HepG2 (cell line): ENCODE data around the gene TXNRD2. TPM values are rescaled to one million over a fixed set of nuclear protein-coding genes. Genes with fewer than 3 reads are reported as not detected.
A peak's percentile ranks its signal among the peaks of the same experiment; 100 is the strongest.

Experiments used
- ATF1 ChIP-seq: IDR thresholded peaks from 2 replicates; pipeline ENCODE4 v1.6.1; 2016; ENCODE audit warnings: mild to moderate bottlenecking, control low read depth
- FOXK1 ChIP-seq: sonication (generic); formaldehyde crosslinking; IDR thresholded peaks from 2 replicates; pipeline ENCODE4 v1.4.0; 2020; ENCODE audit warnings: low read depth, missing genetic modification reagents, borderline replicate concordance
- HMG20A ChIP-seq: IDR thresholded peaks from 2 replicates; pipeline ENCODE4 v1.6.1; 2016; ENCODE audit warnings: borderline replicate concordance
- MYC ChIP-seq: sonication (generic); formaldehyde crosslinking; IDR thresholded peaks from 2 replicates; pipeline ENCODE4 v1.9.0; 2021; ENCODE audit warnings: missing genetic modification reagents, borderline replicate concordance
- NFRKB ChIP-seq: fragments of 450-650 bp; IDR thresholded peaks from 2 replicates; pipeline ENCODE4 v1.6.1; 2017
- NFYC ChIP-seq: IDR thresholded peaks from 2 replicates; pipeline ENCODE4 v1.6.1; 2016; ENCODE audit warnings: missing genetic modification reagents, missing compliant biosample characterization
- SOX13 ChIP-seq, 3 experiments: fragments of 450-650 bp in 1 of 3; sonication (generic) in 1 of 3; formaldehyde crosslinking in 1 of 3; IDR thresholded peaks in 2 of 3; conservative IDR thresholded peaks in 1 of 3; 2 replicates each; pipeline versions ENCODE4 v1.5.0 to v1.6.1; 2016 to 2020; ENCODE audit warnings: antibody characterized with exemption in 1 of 3, mild to moderate bottlenecking in 1 of 3, missing compliant biosample characterization in 1 of 3, missing genetic modification reagents in 1 of 3, moderate library complexity in 1 of 3
- SP140L ChIP-seq: sonication (generic); formaldehyde crosslinking; IDR thresholded peaks from 2 replicates; pipeline ENCODE4 v1.4.0; 2020; ENCODE audit warnings: missing genetic modification reagents, borderline replicate concordance
- U2AF2 ChIP-seq: fragments of 200-400 bp; formaldehyde crosslinking; IDR thresholded peaks from 2 replicates; pipeline ENCODE4 v1.6.1; 2017; ENCODE audit warnings: low read depth, mild to moderate bottlenecking, low read length
- ZBTB7B ChIP-seq: sonication (generic); formaldehyde crosslinking; IDR thresholded peaks from 2 replicates; pipeline ENCODE4 v1.4.0; 2020; ENCODE audit warnings: missing genetic modification reagents
- ZNF331 ChIP-seq: sonication (generic); formaldehyde crosslinking; IDR thresholded peaks from 2 replicates; pipeline ENCODE4 v1.4.0; 2020; ENCODE audit warnings: missing genetic modification reagents
- ZNF605 ChIP-seq: sonication (generic); formaldehyde crosslinking; IDR thresholded peaks from 2 replicates; pipeline ENCODE4 v1.8.0; 2022; ENCODE audit warnings: mild to moderate bottlenecking, missing genetic modification reagents
- ZNF619 ChIP-seq: sonication (generic); formaldehyde crosslinking; IDR thresholded peaks from 2 replicates; pipeline ENCODE4 v1.4.0; 2020; ENCODE audit warnings: mild to moderate bottlenecking, missing genetic modification reagents
- ZNF703 ChIP-seq: sonication (generic); formaldehyde crosslinking; IDR thresholded peaks from 2 replicates; pipeline ENCODE4 v1.5.1; 2020; ENCODE audit warnings: missing genetic modification reagents, mild to moderate bottlenecking, moderate library complexity, borderline replicate concordance
- ZSCAN25 ChIP-seq: sonication (generic); formaldehyde crosslinking; IDR thresholded peaks from 2 replicates; pipeline ENCODE4 v1.8.0; 2022; ENCODE audit warnings: mild to moderate bottlenecking, missing genetic modification reagents
- polyA plus RNA-seq, 8 experiments: library from polyadenylated mRNA; depleted of rRNA in 3 of 8; stranded (reverse) in 7 of 8; unstranded in 1 of 8; fragments of >200 nt; fragmentation: Illumina TruSeq in 4 of 8; extraction: Trizol in 4 of 8; gene quantifications; 2 replicates each; pipeline versions ENCODE4 v1.2.1 to v1.2.3, GENCODE V29; 2011 to 2016; ENCODE audit warnings: low read depth in 4 of 8, missing spikeins in 1 of 8, mixed read lengths in 1 of 8; ENCODE audit not compliant: insufficient read depth in 1 of 8
- total RNA-seq, 5 experiments: library from RNA; depleted of rRNA; stranded (reverse); fragments of >200 nt; fragmentation: Illumina TruSeq; extraction: Trizol; gene quantifications; 2 replicates each; pipeline ENCODE4 v1.2.3, GENCODE V29; 2016; ENCODE audit warnings: low read depth in 1 of 5
- TF ChIP-seq, protein P1 (sequence below): sonication (generic); formaldehyde crosslinking; IDR thresholded peaks from 2 replicates; pipeline ENCODE4 v1.5.0; 2020; ENCODE audit warnings: mild to moderate bottlenecking, missing genetic modification reagents
- TF ChIP-seq, protein P2 (sequence below): sonication (generic); formaldehyde crosslinking; IDR thresholded peaks from 2 replicates; pipeline ENCODE4 v1.5.1; 2020; ENCODE audit warnings: mild to moderate bottlenecking, missing genetic modification reagents
- TF ChIP-seq, protein P3 (sequence below): sonication (generic); formaldehyde crosslinking; IDR thresholded peaks from 2 replicates; pipeline ENCODE4 v1.8.1; 2023; ENCODE audit warnings: mild to moderate bottlenecking, missing genetic modification reagents
- TF ChIP-seq, protein P4 (sequence below): sonication (generic); formaldehyde crosslinking; IDR thresholded peaks from 2 replicates; pipeline ENCODE4 v1.4.0; 2020; ENCODE audit warnings: mild to moderate bottlenecking, missing genetic modification reagents, borderline replicate concordance

TXNRD2 gene
- total and polyA plus RNA-seq, 2 of the 13 experiments (the other 11 are each of a cell fraction or from before 2014, with no cell fraction given) = 17.5 to 18.6 TPM

DNA sequence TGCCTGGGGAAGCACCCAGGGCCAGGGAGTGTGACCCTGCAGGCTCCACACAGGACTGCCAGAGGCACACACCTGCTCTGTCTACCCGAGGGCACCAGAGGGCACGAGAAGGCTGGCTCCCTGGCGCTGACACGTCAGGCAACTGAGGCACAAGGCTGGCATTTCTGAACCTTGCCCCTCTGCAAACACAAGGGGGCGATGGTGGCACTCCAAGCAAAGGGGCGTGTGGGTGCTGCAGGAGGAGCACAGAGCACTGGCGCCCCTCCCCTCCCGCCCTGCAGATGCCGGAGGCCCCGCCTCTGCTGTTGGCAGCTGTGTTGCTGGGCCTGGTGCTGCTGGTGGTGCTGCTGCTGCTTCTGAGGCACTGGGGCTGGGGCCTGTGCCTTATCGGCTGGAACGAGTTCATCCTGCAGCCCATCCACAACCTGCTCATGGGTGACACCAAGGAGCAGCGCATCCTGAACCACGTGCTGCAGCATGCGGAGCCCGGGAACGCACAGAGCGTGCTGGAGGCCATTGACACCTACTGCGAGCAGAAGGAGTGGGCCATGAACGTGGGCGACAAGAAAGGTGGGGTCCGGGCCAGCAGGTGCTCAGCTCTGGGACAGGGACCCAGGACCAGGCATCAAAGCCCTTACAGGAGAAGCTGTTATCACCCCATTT is 20.8 kb upstream of the TXNRD2 start (continued):
- TF ChIP-seq, protein P1, sequence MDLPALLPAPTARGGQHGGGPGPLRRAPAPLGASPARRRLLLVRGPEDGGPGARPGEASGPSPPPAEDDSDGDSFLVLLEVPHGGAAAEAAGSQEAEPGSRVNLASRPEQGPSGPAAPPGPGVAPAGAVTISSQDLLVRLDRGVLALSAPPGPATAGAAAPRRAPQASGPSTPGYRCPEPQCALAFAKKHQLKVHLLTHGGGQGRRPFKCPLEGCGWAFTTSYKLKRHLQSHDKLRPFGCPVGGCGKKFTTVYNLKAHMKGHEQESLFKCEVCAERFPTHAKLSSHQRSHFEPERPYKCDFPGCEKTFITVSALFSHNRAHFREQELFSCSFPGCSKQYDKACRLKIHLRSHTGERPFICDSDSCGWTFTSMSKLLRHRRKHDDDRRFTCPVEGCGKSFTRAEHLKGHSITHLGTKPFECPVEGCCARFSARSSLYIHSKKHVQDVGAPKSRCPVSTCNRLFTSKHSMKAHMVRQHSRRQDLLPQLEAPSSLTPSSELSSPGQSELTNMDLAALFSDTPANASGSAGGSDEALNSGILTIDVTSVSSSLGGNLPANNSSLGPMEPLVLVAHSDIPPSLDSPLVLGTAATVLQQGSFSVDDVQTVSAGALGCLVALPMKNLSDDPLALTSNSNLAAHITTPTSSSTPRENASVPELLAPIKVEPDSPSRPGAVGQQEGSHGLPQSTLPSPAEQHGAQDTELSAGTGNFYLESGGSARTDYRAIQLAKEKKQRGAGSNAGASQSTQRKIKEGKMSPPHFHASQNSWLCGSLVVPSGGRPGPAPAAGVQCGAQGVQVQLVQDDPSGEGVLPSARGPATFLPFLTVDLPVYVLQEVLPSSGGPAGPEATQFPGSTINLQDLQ = no peak
- TF ChIP-seq SOX13 (IDR thresholded peaks at IDR 0.05) (no peak), SOX13 (CRISPR knock-in tag; conservative IDR thresholded peaks at IDR 0.05 in 1 of 2, IDR thresholded peaks at IDR 0.05 in 1 of 2) (no peak), FOXK1 (0 out of 2 replicates have a peak, but pooled peaks have one; percentile 6), ATF1 (CRISPR knock-in tag) (no peak), ZNF331 (CRISPR knock-in tag) (no peak; the same call in 1 of the 2 replicates), ZNF605 (peak; percentile 5; the same call in 1 of the 2 replicates), NFYC (CRISPR knock-in tag) (no peak), HMG20A (no peak), ZNF703 (CRISPR knock-in tag) (no peak), SP140L (no peak), MYC (CRISPR knock-in tag) (peak; percentile 44; the same call in 1 of the 2 replicates), NFRKB (no peak), ZBTB7B (CRISPR knock-in tag) (no peak), U2AF2 (no peak), ZNF619 (CRISPR knock-in tag) (no peak), ZSCAN25 (CRISPR knock-in tag) (peak; percentile 89)
- TF ChIP-seq, protein P2, sequence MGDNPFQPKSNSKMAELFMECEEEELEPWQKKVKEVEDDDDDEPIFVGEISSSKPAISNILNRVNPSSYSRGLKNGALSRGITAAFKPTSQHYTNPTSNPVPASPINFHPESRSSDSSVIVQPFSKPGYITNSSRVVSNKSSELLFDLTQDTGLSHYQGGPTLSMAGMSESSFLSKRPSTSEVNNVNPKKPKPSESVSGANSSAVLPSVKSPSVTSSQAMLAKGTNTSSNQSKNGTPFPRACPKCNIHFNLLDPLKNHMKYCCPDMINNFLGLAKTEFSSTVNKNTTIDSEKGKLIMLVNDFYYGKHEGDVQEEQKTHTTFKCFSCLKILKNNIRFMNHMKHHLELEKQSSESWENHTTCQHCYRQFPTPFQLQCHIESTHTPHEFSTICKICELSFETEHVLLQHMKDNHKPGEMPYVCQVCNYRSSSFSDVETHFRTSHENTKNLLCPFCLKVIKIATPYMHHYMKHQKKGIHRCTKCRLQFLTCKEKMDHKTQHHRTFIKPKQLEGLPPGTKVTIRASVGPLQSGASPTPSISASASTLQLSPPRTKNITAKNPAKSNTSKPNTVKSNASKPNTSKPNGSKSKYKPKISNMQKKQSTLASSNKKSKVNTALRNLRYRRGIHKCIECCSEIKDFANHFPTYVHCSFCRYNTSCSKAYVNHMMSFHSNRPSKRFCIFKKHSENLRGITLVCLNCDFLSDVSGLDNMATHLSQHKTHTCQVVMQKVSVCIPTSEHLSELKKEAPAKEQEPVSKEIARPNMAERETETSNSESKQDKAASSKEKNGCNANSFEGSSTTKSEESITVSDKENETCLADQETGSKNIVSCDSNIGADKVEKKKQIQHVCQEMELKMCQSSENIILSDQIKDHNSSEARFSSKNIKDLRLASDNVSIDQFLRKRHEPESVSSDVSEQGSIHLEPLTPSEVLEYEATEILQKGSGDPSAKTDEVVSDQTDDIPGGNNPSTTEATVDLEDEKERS (CRISPR knock-in tag) = no peak
- TF ChIP-seq, protein P3, sequence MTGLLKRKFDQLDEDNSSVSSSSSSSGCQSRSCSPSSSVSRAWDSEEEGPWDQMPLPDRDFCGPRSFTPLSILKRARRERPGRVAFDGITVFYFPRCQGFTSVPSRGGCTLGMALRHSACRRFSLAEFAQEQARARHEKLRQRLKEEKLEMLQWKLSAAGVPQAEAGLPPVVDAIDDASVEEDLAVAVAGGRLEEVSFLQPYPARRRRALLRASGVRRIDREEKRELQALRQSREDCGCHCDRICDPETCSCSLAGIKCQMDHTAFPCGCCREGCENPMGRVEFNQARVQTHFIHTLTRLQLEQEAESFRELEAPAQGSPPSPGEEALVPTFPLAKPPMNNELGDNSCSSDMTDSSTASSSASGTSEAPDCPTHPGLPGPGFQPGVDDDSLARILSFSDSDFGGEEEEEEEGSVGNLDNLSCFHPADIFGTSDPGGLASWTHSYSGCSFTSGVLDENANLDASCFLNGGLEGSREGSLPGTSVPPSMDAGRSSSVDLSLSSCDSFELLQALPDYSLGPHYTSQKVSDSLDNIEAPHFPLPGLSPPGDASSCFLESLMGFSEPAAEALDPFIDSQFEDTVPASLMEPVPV (CRISPR knock-in tag) = 0 out of 2 replicates have a peak, but pooled peaks have one; percentile 36
- TF ChIP-seq, protein P4, sequence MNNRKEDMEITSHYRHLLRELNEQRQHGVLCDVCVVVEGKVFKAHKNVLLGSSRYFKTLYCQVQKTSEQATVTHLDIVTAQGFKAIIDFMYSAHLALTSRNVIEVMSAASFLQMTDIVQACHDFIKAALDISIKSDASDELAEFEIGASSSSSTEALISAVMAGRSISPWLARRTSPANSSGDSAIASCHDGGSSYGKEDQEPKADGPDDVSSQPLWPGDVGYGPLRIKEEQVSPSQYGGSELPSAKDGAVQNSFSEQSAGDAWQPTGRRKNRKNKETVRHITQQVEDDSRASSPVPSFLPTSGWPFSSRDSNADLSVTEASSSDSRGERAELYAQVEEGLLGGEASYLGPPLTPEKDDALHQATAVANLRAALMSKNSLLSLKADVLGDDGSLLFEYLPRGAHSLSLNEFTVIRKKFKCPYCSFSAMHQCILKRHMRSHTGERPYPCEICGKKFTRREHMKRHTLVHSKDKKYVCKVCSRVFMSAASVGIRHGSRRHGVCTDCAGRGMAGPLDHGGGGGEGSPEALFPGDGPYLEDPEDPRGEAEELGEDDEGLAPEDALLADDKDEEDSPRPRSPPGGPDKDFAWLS (CRISPR knock-in tag) = no peak
